CD4-positive, alpha-beta T cell treated with Interleukin-10 for 1 hour (primary cell): ENCODE measurements around the gene SPATA21.
A peak's percentile ranks its signal among the peaks of the same experiment; 100 is the strongest.
"Not testable (repeated sequence)": the region's sequence is repeated elsewhere in the genome, so short reads cannot be mapped to it uniquely, and the experiment has no call there.

Experiments
- DNase-seq: peaks from one replicate; pipeline ENCODE4 v3.0.0-alpha.2; 2020

SPATA21 gene

GRCh38 chr1:16376971-16377370, 60.3 kb downstream of the SPATA21 start:
- DNase-seq = no peak

DNA sequence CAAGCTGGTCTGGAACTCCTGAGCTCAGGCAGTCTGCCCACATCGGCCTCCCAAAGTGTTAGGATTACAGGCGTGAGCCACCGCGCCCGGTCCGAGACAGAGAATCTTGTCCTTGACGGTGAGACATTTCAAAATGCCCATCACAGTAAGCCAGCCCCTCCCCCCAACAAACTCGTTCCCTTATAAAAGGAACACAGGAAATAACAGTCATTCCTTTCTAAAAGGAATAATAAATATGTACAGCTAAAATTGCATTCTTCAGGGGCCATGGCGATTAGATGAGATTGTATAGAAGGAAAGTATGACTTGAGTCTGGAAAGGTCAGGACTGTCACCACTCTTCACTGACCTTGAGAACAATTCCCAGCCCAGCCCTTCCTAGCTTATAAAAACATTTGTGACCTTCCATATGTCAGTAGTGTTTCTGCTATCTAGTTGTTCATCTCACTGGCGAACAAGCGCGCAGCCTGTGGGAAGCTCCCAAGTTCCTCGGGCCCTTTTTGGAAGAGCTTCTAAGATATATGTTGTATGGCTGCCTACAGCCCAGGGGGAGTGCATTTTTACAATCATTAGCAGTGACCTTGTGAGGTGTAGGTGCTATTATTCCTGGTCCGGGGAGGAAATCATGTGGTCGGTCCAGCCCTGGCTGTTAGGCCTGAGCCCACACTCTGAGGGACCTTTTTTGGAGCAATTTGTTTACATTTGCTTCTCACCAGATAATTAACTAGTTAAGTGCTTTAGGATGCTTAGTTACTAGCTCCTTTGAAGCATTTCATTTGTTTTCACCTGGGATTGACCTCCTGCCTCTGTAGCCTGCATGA, 61.5 kb downstream of the SPATA21 start:
- DNase-seq = no peak

DNA sequence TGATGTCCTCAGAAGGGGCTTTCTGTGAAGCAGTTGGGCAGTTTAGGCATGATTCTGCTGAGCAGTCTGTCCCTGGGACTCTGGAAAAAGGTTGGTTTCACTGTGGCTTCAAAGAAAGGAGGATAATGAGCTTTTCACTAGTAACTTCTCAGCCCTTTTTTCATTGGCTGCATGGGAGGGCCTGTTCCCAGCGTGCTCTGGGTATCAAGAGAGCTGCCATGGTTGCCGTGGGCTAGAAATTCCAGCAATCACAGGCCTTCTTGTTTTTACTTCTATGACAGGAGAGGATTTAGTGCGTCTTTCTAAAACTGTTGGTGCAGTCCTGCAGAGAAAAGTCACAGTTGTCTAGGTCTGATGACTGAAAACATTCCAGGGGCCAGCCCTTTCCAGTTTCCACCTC, 63.0 kb downstream of the SPATA21 start:
- DNase-seq = no peak

DNA sequence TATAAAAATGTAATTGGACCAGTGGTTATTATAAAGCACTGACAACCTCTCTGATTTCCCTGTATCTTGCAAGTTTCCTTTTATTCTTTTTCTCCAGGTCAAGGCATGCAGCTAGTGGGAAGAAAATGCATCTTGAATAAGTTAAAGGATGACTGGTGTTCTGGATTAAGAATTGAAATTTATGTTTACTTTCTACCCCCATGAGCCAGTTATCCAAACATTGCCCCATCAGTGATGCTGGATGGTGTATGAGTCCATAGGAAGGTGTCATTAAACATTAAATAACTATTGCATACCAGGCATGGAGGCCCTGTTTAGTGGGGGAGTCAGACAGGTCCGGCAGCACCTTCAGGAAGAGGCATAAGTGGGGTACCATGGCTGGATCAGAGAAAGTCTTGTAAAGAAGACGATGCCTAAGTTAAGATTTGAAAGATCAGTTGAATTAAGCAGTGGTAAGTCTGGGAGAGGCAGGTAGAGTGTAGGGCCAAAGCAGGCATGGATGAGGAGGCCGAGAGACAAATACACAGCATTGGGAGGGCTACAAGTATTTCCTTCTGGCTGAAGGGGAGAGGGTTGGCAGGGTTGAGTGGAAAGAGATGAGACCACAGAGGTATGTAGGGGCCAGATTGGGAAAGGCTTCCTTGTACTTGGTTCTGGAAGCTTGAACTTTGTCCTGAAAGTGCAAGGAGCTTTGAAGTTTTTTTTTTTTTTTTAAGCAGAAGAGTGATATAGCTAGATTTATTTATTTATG, 64.5 kb downstream of the SPATA21 start:
- DNase-seq = no peak

DNA sequence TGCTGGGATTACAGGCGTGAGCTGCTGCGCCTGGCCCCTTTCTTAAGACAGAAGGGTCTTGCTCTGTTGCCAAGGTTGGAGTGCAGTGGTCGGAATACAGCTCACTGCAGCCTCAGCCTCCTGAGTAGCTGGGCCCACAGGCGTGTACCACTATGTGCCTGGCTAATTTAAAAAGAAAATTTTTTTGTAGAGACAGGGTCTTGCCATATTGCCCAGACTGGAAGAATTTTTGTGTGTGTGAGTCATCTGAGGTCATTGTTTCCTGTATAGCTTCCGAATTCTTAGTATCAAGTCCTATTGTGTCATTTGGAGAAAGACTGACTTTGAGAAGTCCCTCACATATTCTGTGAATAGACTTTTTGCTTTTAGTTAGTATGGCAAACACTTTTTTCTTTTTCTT, 65.5 kb downstream of the SPATA21 start:
- DNase-seq = peak; percentile 39

DNA sequence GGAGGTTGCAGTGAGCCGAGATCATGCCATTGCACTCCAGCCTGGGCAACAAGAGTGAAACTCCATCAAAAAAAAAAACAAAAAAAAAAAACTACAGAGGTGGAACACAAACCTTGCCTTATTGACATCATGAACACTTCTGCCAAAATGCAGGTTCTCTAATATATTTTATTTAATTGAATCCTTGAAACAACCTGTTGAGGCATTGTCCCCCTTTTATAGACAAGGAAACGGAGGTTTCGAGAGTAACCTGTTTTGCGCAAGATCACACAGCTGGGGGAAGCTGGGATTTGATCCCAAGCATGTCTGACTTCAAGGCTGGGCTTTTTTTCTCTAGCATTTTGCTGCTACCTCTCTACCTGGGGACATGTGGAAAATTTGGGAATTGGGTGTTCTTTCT, 67.4 kb downstream of the SPATA21 start:
- no peak for DNase-seq

DNA sequence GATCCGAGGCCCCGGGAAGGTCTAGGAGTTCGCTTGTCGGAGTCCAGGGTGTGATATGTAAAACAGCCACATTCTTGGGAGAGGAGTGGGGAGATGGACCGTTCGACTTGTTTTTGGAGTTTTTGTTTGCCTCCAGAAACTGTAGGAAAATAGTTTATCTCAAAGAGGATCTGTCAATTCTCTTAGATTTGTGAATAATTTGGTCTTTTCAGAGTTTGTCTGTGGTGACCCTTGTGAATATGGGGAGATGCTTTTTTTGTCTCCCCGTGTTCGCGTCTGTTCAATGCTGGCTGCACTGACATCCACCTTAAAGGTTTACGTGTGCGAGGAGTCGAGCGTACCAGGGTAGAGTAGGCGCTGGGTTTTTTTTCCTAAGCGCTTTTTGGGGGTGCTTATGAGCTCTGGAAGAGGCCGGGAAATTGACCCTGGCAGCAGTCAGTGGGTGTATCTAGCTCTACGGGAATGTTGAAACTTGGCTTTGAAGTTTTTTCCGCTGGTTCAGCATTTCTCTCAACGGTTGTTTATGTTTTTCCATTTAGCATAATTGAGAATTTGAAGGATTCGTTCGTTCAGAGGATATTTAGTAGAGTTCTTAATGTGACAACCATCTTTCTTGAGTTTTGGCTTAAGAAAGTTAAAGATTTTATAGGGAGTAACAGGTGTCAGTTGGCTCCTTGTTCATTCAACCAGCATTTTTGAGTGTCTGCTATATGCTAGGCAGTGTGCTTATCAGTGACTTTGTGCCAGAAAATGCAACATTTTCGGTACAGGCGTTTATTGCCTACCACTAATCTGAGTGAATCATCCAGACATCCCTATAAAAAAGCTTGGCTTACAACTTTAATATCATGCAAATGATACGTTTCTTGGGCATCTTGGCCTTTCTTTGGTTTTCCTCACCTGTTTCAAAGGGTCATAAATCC, 69.0 kb downstream of the SPATA21 start:
- no peak for DNase-seq

DNA sequence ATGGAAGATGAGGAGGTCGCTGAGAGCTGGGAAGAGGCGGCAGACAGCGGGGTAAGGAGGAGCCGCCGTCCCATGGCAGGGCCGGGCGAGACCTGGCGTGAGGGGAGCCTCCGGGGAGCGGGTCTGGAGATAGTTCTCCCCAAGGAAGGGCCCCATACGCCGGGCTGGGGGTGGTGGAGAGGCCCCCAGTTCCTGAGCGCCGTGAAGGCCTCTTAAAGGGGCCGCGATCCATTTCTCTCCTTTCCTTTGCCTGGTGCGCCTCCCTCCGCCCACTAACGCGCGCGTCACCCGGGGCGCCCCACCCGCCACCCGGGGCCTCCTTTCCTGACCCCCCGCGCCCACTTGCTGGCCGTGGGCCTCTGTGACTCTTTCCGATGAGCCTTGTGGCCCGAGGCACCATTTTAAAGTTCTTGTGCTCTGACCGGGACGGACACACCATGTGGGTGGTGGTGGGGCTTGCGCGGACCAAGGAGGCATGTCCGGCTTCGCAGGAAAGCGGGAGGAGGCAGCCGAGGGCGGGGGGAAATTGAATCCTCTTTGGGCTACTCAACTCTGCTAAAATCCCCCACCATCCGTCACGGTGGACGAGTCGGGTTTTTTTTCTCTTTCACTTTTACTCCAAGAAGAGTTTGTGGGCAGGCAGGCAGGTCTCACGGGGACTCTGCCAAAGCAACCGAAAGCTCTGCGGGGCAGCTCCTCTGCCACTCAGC, 69.8 kb downstream of the SPATA21 start:
- peak; percentile 89 for DNase-seq

- DNase-seq = peak; percentile 99
Measured at GRCh38 chr1:16366722-16367257, 70.4 kb downstream of the SPATA21 start, which contains the start of gene SZRD1. SZRD1 (plus strand) TSS chr1:16367242; CDS start chr1:16367258, 16 bp downstream.

DNA sequence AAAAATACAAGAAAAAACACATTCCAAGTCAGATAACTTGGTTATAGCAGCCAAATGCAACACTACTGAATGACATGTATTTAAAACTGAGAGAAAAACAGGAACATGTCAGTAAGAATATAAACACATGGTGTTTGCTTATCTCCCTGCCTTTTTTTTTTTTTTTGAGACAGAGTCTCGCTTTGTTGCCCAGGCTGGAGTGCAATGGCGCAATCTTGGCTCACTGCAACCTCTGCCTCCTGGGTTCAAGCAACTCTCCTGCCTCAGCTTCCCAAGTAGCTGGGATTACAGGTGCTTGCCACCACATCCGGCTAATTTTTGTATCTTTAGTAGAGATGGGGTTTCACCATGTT, 72.1 kb downstream of the SPATA21 start:
- DNase-seq = not testable (repeated sequence)

GRCh38 chr1:16356867-16357266, 80.4 kb downstream of the SPATA21 start:
- no peak for DNase-seq

DNA sequence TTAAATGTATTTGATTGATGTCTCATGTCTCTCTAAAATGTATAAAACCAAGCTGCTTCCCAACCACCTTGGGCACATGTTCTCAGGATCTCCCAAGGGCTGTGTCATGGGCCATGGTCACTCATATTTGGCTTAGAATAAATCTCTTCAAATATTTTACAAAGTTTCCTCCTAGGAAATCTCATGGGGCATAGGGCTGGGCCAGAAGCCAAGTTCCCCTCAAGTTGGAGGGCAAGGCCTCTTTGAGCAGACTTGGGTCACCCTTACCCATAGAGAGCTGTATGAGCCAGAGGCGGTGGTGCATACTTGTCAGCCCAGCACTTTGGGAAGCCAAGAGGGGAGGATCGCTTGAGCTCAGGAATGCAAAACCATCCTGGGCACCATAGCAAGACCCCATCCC, 82.6 kb downstream of the SPATA21 start:
- DNase-seq = no peak

- peak; percentile 17 for DNase-seq
Measured at GRCh38 chr1:16352842-16353535, 84.2 kb downstream of the SPATA21 start.

- DNase-seq = peak; percentile 95
Measured at GRCh38 chr1:16351994-16352841, 85.0 kb downstream of the SPATA21 start, which contains the start of gene FBXO42. FBXO42 (minus strand) TSS chr1:16352480; CDS start chr1:16315418, 37,062 bp downstream.

DNA sequence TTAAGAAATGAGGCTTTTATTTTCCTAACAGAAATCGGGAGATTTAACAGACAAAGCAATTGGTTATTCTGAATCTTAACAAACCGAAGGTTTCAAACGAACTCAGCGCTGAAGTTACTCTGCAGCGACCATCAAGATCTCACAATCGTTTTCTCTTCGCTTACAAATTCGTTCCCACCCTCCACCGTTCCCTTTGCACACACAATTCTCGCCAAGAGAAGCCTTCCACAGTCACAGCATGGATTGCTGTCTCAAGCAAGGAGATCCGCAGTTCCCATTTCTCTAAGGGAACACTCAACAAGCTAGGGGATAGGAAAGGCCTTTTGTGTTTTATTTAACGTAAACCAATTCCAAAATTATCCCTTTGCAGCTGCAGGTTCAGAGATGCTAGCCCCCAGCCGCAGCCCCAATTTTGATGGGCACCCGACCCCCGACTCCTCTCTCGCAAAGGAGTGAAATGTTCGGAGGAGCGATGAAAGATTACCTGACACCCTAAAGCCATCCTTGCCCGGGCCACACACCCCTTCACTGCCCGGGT, 85.7 kb downstream of the SPATA21 start:
- DNase-seq = peak; percentile 8

- no peak for DNase-seq
Measured at GRCh38 chr1:16349847-16350406, 87.3 kb downstream of the SPATA21 start.
